HCT116 (cell line): ENCODE data around the gene NSD2. TPM values are rescaled to one million over a fixed set of nuclear protein-coding genes. Genes with fewer than 3 reads are reported as not detected.

ENCODE experiments used
- ATAC-seq: fragments of 200-7000 bp; cut with Tn5 transposase; 2 replicates; pipeline ENCODE4 v1.9.1; 2020; ENCODE audit warnings: mild to moderate bottlenecking, moderate library complexity
- BruUV-seq: library from RNA; stranded (reverse); fragments of 400-500 nt; replicated peaks from 2 replicates; lab custom pipeline; 2021; lab: Mats Ljungman, UMichigan
- CTCF ChIA-PET: fragments of 300-600 bp; sonication (Branson Sonifier 250); formaldehyde crosslinking; loops from one replicate; lab custom pipeline; 2021; ENCODE audit warnings: antibody characterized with exemption; lab: Charles Lee
- POLR2A ChIA-PET: fragments of 300-600, 350-600 bp; sonication (Branson Sonifier 250); formaldehyde crosslinking; loops from one replicate; lab custom pipeline; 2021; ENCODE audit warnings: antibody characterized with exemption; lab: Charles Lee
- RAD21 ChIA-PET, 2 experiments: fragments of 300-600 bp; sonication (Branson Sonifier 250); formaldehyde crosslinking; loops; one replicate each; lab custom pipeline; 2023; ENCODE audit warnings: low total read pairs in 2 of 2; ENCODE audit not compliant: uncharacterized antibody in 2 of 2, unreplicated experiment in 2 of 2, low non-redundant PET in 1 of 2; lab: Charles Lee
- DNase-seq: peaks from one replicate; pipeline ENCODE4 v3.0.0-alpha.2; 2010; ENCODE audit warnings: low read depth, low spot score
- H2AFZ ChIP-seq: fragments of 200-600 bp; shearing (Covaris generic), sonication (generic); 2 replicates; pipeline ENCODE4 v1.6.1; 2017; ENCODE audit warnings: low read depth, mixed run types, mixed read lengths, antibody characterized with exemption, low read length; ENCODE audit not compliant: poor library complexity, severe bottlenecking
- H3K27ac ChIP-seq: 2 replicates; pipeline ENCODE4 v1.5.1; 2012; ENCODE audit warnings: low read depth, low read length
- H3K27me3 ChIP-seq: fragments of 200-600 bp; sonication (generic); 2 replicates; pipeline ENCODE4 v1.6.1; 2016; ENCODE audit warnings: mixed run types, low read length, mixed read lengths; ENCODE audit not compliant: insufficient read depth
- H3K36me3 ChIP-seq, 2 experiments: fragments of 200-500 bp in 1 of 2; fragments of 200-600 bp in 1 of 2; sonication (Bioruptor generic) in 1 of 2; sonication (generic) in 1 of 2; 2 replicates each; pipeline versions ENCODE4 v1.5.1 to v1.6.1; 2014 to 2016; ENCODE audit warnings: low read length in 2 of 2, inconsistent platforms in 1 of 2, mixed read lengths in 1 of 2, mixed run types in 1 of 2; ENCODE audit not compliant: insufficient read depth in 2 of 2, control insufficient read depth in 1 of 2
- H3K4me1 ChIP-seq, 2 experiments: fragments of 200-600 bp in 1 of 2; sonication (generic) in 1 of 2; 2 replicates each; pipeline versions ENCODE4 v1.5.1 to v1.6.1; 2012 to 2017; ENCODE audit warnings: low read length in 2 of 2, inconsistent platforms in 1 of 2, mild to moderate bottlenecking in 1 of 2, mixed read lengths in 1 of 2, mixed run types in 1 of 2, moderate library complexity in 1 of 2; ENCODE audit not compliant: insufficient read depth in 2 of 2, control insufficient read depth in 1 of 2
- H3K4me2 ChIP-seq: fragments of 200-600 bp; sonication (generic); 2 replicates; pipeline ENCODE4 v1.6.1; 2017; ENCODE audit warnings: mixed run types, low read length, mixed read lengths
- H3K4me3 ChIP-seq, 2 experiments: fragments of 200-600 bp in 1 of 2; sonication (generic) in 1 of 2; replicated peaks in 1 of 2; 2 replicates each; pipeline ENCODE4 v1.5.1; 2011 to 2016; ENCODE audit warnings: low read length in 2 of 2, control low read depth in 1 of 2, low read depth in 1 of 2, mild to moderate bottlenecking in 1 of 2, mixed read lengths in 1 of 2, mixed run types in 1 of 2
- H3K79me2 ChIP-seq: fragments of 200-600 bp; sonication (generic); 2 replicates; pipeline ENCODE4 v1.6.1; 2017; ENCODE audit warnings: mild to moderate bottlenecking, mixed run types, low read length, moderate library complexity, mixed read lengths; ENCODE audit not compliant: insufficient read depth
- H3K9ac ChIP-seq: fragments of 200-600 bp; sonication (generic); 2 replicates; pipeline ENCODE4 v1.6.1; 2016; ENCODE audit warnings: low read length, mixed read lengths
- H3K9me2 ChIP-seq: fragments of 200-600 bp; sonication (generic), shearing (Covaris generic); 2 replicates; pipeline ENCODE4 v1.6.1; 2017; ENCODE audit warnings: mixed run types, mild to moderate bottlenecking, moderate library complexity; ENCODE audit not compliant: insufficient read depth
- H3K9me3 ChIP-seq, 2 experiments: fragments of 200-500 bp in 1 of 2; fragments of 200-600 bp in 1 of 2; sonication (Bioruptor generic) in 1 of 2; sonication (generic) in 1 of 2; 2 replicates each; pipeline ENCODE4 v1.6.1; 2014 to 2017; ENCODE audit warnings: low read length in 2 of 2, mixed read lengths in 2 of 2, inconsistent platforms in 1 of 2, low read depth in 1 of 2, mild to moderate bottlenecking in 1 of 2, mixed run types in 1 of 2, moderate library complexity in 1 of 2; ENCODE audit not compliant: control insufficient read depth in 1 of 2, insufficient read depth in 1 of 2
- H4K20me1 ChIP-seq: fragments of 200-600 bp; sonication (generic), shearing (Covaris generic); 2 replicates; pipeline ENCODE4 v1.6.1; 2017; ENCODE audit warnings: mixed run types, mild to moderate bottlenecking, moderate library complexity; ENCODE audit not compliant: insufficient read depth
- ATF3 ChIP-seq: IDR thresholded peaks from 2 replicates; pipeline ENCODE4 v1.6.1; 2012
- CBX3 ChIP-seq: IDR thresholded peaks from 2 replicates; pipeline ENCODE4 v1.6.1; 2012; ENCODE audit warnings: low read depth
- ELF1 ChIP-seq: IDR thresholded peaks from 2 replicates; pipeline ENCODE4 v1.6.1; 2012; ENCODE audit warnings: low read depth, borderline replicate concordance
- FOSL1 ChIP-seq: IDR thresholded peaks from 2 replicates; pipeline ENCODE4 v1.6.1; 2012; ENCODE audit warnings: low read depth
- JUND ChIP-seq: IDR thresholded peaks from 2 replicates; pipeline ENCODE4 v1.6.1; 2012
- POLR2A ChIP-seq: IDR thresholded peaks from 2 replicates; pipeline ENCODE4 v1.7.0; 2011; ENCODE audit warnings: borderline replicate concordance; ENCODE audit not compliant: insufficient read depth, insufficient read length; ENCODE audit errors: extremely low read depth
- RAD21 ChIP-seq: IDR thresholded peaks from 2 replicates; pipeline ENCODE4 v1.6.1; 2012; ENCODE audit warnings: low read depth, mild to moderate bottlenecking
- SIN3A ChIP-seq: IDR thresholded peaks from 2 replicates; pipeline ENCODE4 v1.6.1; 2012; ENCODE audit warnings: low read depth
- SP1 ChIP-seq: IDR thresholded peaks from 2 replicates; pipeline ENCODE4 v1.6.1; 2012; ENCODE audit warnings: low read depth
- SRF ChIP-seq: IDR thresholded peaks from 2 replicates; pipeline ENCODE4 v1.6.1; 2012; ENCODE audit warnings: low read depth
- TCF7L2 ChIP-seq: IDR thresholded peaks from 2 replicates; pipeline ENCODE4 v1.7.0; 2011; ENCODE audit warnings: borderline replicate concordance, inconsistent platforms; ENCODE audit not compliant: insufficient read depth, insufficient read length; ENCODE audit errors: extremely low read depth
- ZBTB33 ChIP-seq: IDR thresholded peaks from 2 replicates; pipeline ENCODE4 v1.6.1; 2011; ENCODE audit warnings: mild to moderate bottlenecking, low read length, moderate library complexity; ENCODE audit not compliant: insufficient replicate concordance; ENCODE audit errors: extremely low read depth
- ZFX ChIP-seq: fragments of 450-650 bp; IDR thresholded peaks from 2 replicates; pipeline ENCODE4 v1.6.1; 2017
- ZNF274 ChIP-seq: fragments of 200-500 bp; sonication (Bioruptor generic); IDR thresholded peaks from 2 replicates; pipeline ENCODE4 v1.6.1; 2014; ENCODE audit warnings: mild to moderate bottlenecking, low read depth, low read length, inconsistent platforms
- intact Hi-C: fragments of 100-400 bp; cut with micrococcal nuclease; formaldehyde crosslinking; loops from 2 replicates; pipeline ENCODE4 v1.10.0; 2022
- total RNA-seq: library from RNA; stranded (reverse); gene quantifications from one replicate; pipeline ENCODE4 v1.2.1, GENCODE V29; 2021; ENCODE audit not compliant: unreplicated experiment
- TF ChIP-seq, protein P1 (sequence below), 3 experiments: fragments of 200-600 bp in 1 of 3; sonication (generic) in 1 of 3; IDR thresholded peaks in 2 of 3; conservative IDR thresholded peaks in 1 of 3; 2 replicates each; pipeline ENCODE4 v1.5.1; 2012 to 2017; ENCODE audit warnings: low read depth in 2 of 3, low read length in 2 of 3, antibody characterized with exemption in 1 of 3, borderline replicate concordance in 1 of 3, control low read depth in 1 of 3, mild to moderate bottlenecking in 1 of 3, mixed read lengths in 1 of 3, mixed run types in 1 of 3, moderate library complexity in 1 of 3; ENCODE audit not compliant: insufficient read depth in 1 of 3

NSD2 gene
- total RNA-seq, 1 experiment from 2014 or later = 145 TPM

DNA sequence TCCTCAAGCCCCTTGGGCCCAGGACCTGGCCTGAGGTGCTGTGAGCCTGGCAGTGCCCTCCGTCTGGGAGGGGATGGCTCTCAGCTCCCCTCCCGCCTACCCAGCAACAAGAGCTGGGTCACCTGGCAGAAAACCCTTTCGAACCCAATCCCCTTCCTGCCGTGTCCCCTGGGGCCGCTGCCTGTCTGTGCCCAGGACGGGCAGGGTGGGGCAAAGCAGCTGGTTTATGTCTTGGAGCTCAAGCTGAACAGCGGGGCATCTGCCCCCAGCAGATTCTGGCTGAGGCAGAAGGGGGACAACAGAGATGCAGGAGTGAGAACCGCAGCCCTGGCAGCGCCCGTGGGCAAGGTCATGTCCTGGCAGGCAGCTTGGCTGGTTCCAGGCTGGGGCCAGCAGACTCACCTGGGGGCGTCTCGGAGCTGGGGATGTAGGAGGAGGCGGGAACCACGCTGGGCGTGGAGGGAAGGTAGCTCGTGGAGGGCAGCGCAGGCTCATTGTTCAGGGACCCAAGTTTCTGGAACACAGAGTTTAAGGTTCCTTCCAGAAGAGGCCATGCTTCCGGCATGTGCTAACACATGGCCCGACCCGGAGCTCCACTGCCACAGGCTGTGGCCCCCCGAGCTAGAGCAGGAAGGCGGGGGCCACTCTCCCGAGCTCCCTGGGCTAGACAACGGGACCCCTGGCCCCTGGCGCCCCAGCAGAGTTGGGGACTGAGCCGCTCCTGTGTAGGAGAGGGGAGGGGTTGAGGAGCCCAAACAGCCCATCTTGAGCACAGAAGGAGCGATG is 113.4 kb downstream of the NSD2 start:
- peaks cover 8% of the 10 kb centered on the region; the same call in 1 of the 2 replicates for H4K20me1 ChIP-seq
- H3K36me3 ChIP-seq = peaks cover 34 to 37% of the 10 kb centered on the region in 2 experiments; a peak in 3 of 4 replicates
- peak overlapping the region; percentile 17; the same call in 1 of the 2 replicates for H3K27ac ChIP-seq
- no peak overlapping the region for H2AFZ ChIP-seq
- RAD21 ChIA-PET = no interaction called here
- H3K9ac ChIP-seq = no peak overlapping the region
- H3K4me2 ChIP-seq = no peak overlapping the region
- ATAC-seq (0 out of 2 replicates have a peak, but pooled peaks have one; percentile 8), DNase-seq (no peak)
- CTCF ChIA-PET = no interaction called here
- no peaks in the 10 kb centered on the region for H3K27me3 ChIP-seq
- no peak for TF ChIP-seq ZFX
- TF ChIP-seq, protein P1, sequence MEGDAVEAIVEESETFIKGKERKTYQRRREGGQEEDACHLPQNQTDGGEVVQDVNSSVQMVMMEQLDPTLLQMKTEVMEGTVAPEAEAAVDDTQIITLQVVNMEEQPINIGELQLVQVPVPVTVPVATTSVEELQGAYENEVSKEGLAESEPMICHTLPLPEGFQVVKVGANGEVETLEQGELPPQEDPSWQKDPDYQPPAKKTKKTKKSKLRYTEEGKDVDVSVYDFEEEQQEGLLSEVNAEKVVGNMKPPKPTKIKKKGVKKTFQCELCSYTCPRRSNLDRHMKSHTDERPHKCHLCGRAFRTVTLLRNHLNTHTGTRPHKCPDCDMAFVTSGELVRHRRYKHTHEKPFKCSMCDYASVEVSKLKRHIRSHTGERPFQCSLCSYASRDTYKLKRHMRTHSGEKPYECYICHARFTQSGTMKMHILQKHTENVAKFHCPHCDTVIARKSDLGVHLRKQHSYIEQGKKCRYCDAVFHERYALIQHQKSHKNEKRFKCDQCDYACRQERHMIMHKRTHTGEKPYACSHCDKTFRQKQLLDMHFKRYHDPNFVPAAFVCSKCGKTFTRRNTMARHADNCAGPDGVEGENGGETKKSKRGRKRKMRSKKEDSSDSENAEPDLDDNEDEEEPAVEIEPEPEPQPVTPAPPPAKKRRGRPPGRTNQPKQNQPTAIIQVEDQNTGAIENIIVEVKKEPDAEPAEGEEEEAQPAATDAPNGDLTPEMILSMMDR (IDR thresholded peaks at IDR 0.05 in 2 of 3, conservative IDR thresholded peaks at IDR 0.05 in 1 of 3; ENCODE audit: borderline replicate concordance in 1 of 3, insufficient read depth in 1 of 3, low read depth in 2 of 3, low read length in 2 of 3) = no peak
- TF ChIP-seq SP1 = no peak
- TF ChIP-seq SIN3A = no peak
- no peak for TF ChIP-seq POLR2A
- TF ChIP-seq CBX3 = no peak
- TF ChIP-seq ZNF274 = no peak
- no peak for TF ChIP-seq ATF3
- no peak for TF ChIP-seq ELF1
- no peak for TF ChIP-seq SRF
- TF ChIP-seq JUND = no peak
- TF ChIP-seq ZBTB33 = no peak
- TF ChIP-seq TCF7L2 = no peak
- no peak for TF ChIP-seq FOSL1
- TF ChIP-seq RAD21 = no peak
- H3K79me2 ChIP-seq = peaks cover 24% of the 10 kb centered on the region
- BruUV-seq = no TSS peak
- POLR2A ChIA-PET = no interaction called here
- intact Hi-C loops = no loop called here
- H3K9me2 ChIP-seq = no peaks in the 10 kb centered on the region
- H3K4me1 ChIP-seq = peaks cover 4 to 19% of the 10 kb centered on the region in 2 experiments; a peak in 2 of 4 replicates
- no peak overlapping the region for H3K4me3 ChIP-seq
- H3K9me3 ChIP-seq = no peaks in the 10 kb centered on the region
